ENCODE results near the gene POU2F2. TPM values are rescaled to one million over a fixed set of nuclear protein-coding genes. Genes with fewer than 3 reads are reported as not detected.

POU2F2 gene
- total RNA-seq, 2 experiments from 2014 or later: 43.6 to 62.8 TPM

- intact Hi-C loops (cut with DNase I, micrococcal nuclease): no loop called here
- ChIA-PET POLR2A (no interaction called here), CTCF (interaction anchor here (0.6 to 5.5 kb wide), 8 partner anchors 11 to 1134 kb away, joined by 3 to 35 read pairs (median 3); no protein-coding TSS in a partner anchor)
- H3K4me3 Mint-ChIP-seq: no peak overlapping the region
- no peak overlapping the region for H3K27ac Mint-ChIP-seq
- ATAC-seq (no peak), DNase-seq (no peak)
- no peaks in the 10 kb centered on the region for H3K9me3 Mint-ChIP-seq (ENCODE audit: low read depth)
- no peaks in the 10 kb centered on the region for H3K27me3 Mint-ChIP-seq
- H3K36me3 Mint-ChIP-seq (ENCODE audit: low read depth): peaks cover 5% of the 10 kb centered on the region
- peaks cover 45% of the 10 kb centered on the region for H3K4me1 Mint-ChIP-seq
Measured at GRCh38 chr19:42134535-42135070, 2.4 kb upstream of the POU2F2 start.

DNA sequence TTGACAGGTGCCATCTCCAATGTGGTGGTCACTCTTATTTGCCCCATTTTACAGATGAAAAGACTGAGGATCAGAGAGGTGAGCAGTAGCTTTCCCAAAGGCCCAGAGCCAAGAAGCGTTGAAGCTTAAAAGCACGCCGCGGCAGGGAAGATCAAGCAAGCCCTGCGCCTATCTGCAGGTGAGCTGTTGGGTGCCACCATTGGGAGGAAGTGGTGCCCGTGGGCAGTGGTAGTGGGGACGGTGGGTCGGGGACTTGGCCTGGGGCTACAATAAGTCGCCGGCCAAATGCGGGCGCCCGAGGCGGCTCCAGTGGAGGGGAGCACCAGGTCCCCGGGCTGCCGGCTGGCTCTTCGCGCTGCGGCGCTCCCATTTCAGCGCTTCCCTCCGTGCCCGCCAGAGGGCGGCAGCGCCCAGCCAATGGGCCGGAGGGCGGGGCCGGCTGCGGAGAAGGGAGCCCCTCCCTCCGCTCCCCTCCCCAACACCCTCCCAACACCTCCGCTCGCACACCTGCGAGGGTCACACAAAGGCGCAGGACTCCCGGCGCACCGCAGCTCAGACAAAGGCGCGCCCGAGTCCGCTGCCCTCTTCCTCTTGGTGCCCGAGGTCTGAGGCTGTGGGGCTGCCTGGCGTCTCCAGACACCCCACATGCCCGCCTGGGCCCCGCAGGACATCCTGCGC lies 744 bp upstream of the POU2F2 start:
- intact Hi-C loops (cut with DNase I, micrococcal nuclease): loop anchor here (1.0 to 2.0 kb wide), 19 partner anchors 11 to 300 kb away; partner anchors contain the start of genes DEDD2 (in 2 of the 2), GSK3A (in 2 of the 2), MEGF8 (in 2 of the 2) and PAFAH1B3 (in 1 of the 2)
- CTCF ChIA-PET: interaction anchor here (0.6 to 5.5 kb wide), 21 partner anchors 9 to 317 kb away, joined by 3 to 35 read pairs (median 4); partner anchors contain the start of gene ZNF526
- peaks cover 56% of the 10 kb centered on the region for H3K4me1 Mint-ChIP-seq
- H3K27me3 Mint-ChIP-seq: no peaks in the 10 kb centered on the region
- peak overlapping the region; percentile 81 for H3K4me3 Mint-ChIP-seq
- ATAC-seq: peak; percentile 59
- no peaks in the 10 kb centered on the region for H3K9me3 Mint-ChIP-seq (ENCODE audit: low read depth)
- POLR2A ChIA-PET: no interaction called here
- H3K36me3 Mint-ChIP-seq (ENCODE audit: low read depth): no peaks in the 10 kb centered on the region
- peak; percentile 90 for DNase-seq
- peak overlapping the region; percentile 84 for H3K27ac Mint-ChIP-seq

GRCh38 chr19:42131149-42132029 lies 857 bp downstream of the POU2F2 start:
- H3K4me1 Mint-ChIP-seq: peaks cover 63% of the 10 kb centered on the region
- H3K36me3 Mint-ChIP-seq (ENCODE audit: low read depth): no peaks in the 10 kb centered on the region
- H3K27ac Mint-ChIP-seq: peak overlapping the region; percentile 84
- peak overlapping the region; percentile 81 for H3K4me3 Mint-ChIP-seq
- peak; percentile 48 for ATAC-seq
- H3K27me3 Mint-ChIP-seq: no peaks in the 10 kb centered on the region
- peak; percentile 30 for DNase-seq
- CTCF ChIA-PET: interaction anchor here (0.7 to 5.5 kb wide), 6 partner anchors 7 to 148 kb away, joined by 3 to 35 read pairs (median 19); no protein-coding TSS in a partner anchor
- intact Hi-C loops (cut with DNase I, micrococcal nuclease): loop anchor here (1.0 to 2.0 kb wide), 13 partner anchors 8 to 301 kb away; partner anchors contain the start of genes DEDD2 (in 2 of the 2), GSK3A (in 1 of the 2), MEGF8 (in 1 of the 2) and PAFAH1B3 (in 1 of the 2)
- POLR2A ChIA-PET: no interaction called here
- H3K9me3 Mint-ChIP-seq (ENCODE audit: low read depth): no peaks in the 10 kb centered on the region

DNA sequence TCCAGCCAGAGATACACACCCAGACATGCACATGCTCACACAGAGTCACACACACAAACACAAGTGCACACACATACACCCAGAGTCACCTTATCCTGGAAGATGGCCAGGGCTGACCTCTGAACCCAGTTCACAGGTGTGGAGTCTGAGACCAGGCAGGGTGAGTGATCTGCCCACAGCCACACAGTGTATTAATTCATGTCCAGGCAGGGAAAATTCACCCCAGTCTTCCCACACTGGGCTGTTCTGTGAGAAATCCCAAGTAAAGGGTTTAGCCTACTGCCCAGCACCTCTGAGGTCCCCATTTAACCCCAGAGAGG lies 2.0 kb downstream of the POU2F2 start:
- ATAC-seq: no peak
- intact Hi-C loops (cut with DNase I, micrococcal nuclease): no loop called here
- Mint-ChIP-seq H3K36me3 (ENCODE audit: low read depth) (no peaks in the 10 kb centered on the region), H3K4me3 (peak overlapping the region; percentile 81), H3K27me3 (no peaks in the 10 kb centered on the region), H3K27ac (peak overlapping the region; percentile 85), H3K9me3 (ENCODE audit: low read depth) (no peaks in the 10 kb centered on the region), H3K4me1 (peaks cover 60% of the 10 kb centered on the region)
- POLR2A ChIA-PET: no interaction called here
- CTCF ChIA-PET: no interaction called here
- DNase-seq: no peak

- peaks cover 61% of the 10 kb centered on the region for H3K4me1 Mint-ChIP-seq
Measured at GRCh38 chr19:42129399-42130253, 2.6 kb downstream of the POU2F2 start.

GRCh38 chr19:42126574-42126973 lies 5.7 kb downstream of the POU2F2 start:
- peak overlapping the region; percentile 49 for H3K27ac Mint-ChIP-seq
- H3K27me3 Mint-ChIP-seq: no peaks in the 10 kb centered on the region
- POLR2A ChIA-PET: no interaction called here
- H3K9me3 Mint-ChIP-seq (ENCODE audit: low read depth): no peaks in the 10 kb centered on the region
- H3K4me1 Mint-ChIP-seq: peaks cover 67% of the 10 kb centered on the region
- intact Hi-C loops (cut with DNase I, micrococcal nuclease): no loop called here
- H3K36me3 Mint-ChIP-seq (ENCODE audit: low read depth): peaks cover 22% of the 10 kb centered on the region
- ATAC-seq: no peak
- CTCF ChIA-PET: interaction anchor here (0.8 to 0.9 kb wide), 2 partner anchors 18 to 54 kb away, joined by 3 to 5 read pairs; no protein-coding TSS in a partner anchor
- DNase-seq: no peak
- H3K4me3 Mint-ChIP-seq: no peak overlapping the region

More at GRCh38 chr19:42129399-42130253, 2.6 kb downstream of the POU2F2 start:
- intact Hi-C loops (cut with DNase I, micrococcal nuclease): no loop called here
- ChIA-PET CTCF (interaction anchor here (0.9 to 1.7 kb wide), 2 partner anchors 10 to 21 kb away, joined by 4 to 8 read pairs; no protein-coding TSS in a partner anchor), POLR2A (no interaction called here)
- Mint-ChIP-seq H3K27me3 (no peaks in the 10 kb centered on the region), H3K36me3 (ENCODE audit: low read depth) (peaks cover 4% of the 10 kb centered on the region), H3K27ac (peak overlapping the region; percentile 85), H3K4me3 (peak overlapping the region; percentile 81), H3K9me3 (ENCODE audit: low read depth) (no peaks in the 10 kb centered on the region)
- ATAC-seq (no peak), DNase-seq (no peak)

DNA sequence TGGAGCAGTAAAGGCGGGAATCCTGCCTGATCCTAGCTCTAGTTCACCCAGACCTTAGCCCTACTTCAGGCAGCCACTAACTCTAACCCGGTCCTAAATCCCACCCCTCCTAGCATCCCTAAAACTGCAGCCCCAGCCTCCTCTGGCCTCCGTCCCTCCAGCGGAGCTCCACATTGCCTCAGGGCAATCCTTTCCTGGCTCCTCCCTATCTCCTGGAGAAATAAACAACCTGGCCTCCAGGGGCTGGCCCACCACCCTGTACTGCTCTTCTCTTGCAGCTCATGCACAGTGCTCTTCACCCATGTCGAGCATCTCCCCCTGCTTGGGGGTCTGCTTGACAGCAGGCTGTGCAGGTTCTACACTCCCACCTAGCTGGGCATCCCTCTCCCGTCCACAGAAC lies 6.7 kb downstream of the POU2F2 start:
- H3K36me3 Mint-ChIP-seq (ENCODE audit: low read depth): peaks cover 26% of the 10 kb centered on the region
- peaks cover 69% of the 10 kb centered on the region for H3K4me1 Mint-ChIP-seq
- H3K27me3 Mint-ChIP-seq: no peaks in the 10 kb centered on the region
- POLR2A ChIA-PET: no interaction called here
- H3K27ac Mint-ChIP-seq: no peak overlapping the region
- DNase-seq (no peak), ATAC-seq (no peak)
- no peaks in the 10 kb centered on the region for H3K9me3 Mint-ChIP-seq (ENCODE audit: low read depth)
- intact Hi-C loops (cut with DNase I, micrococcal nuclease): no loop called here
- CTCF ChIA-PET: interaction anchor here (1.8 to 3.4 kb wide), 4 partner anchors 9 to 51 kb away, joined by 5 to 35 read pairs (median 19); partner anchors contain the start of gene POU2F2
- no peak overlapping the region for H3K4me3 Mint-ChIP-seq

DNA sequence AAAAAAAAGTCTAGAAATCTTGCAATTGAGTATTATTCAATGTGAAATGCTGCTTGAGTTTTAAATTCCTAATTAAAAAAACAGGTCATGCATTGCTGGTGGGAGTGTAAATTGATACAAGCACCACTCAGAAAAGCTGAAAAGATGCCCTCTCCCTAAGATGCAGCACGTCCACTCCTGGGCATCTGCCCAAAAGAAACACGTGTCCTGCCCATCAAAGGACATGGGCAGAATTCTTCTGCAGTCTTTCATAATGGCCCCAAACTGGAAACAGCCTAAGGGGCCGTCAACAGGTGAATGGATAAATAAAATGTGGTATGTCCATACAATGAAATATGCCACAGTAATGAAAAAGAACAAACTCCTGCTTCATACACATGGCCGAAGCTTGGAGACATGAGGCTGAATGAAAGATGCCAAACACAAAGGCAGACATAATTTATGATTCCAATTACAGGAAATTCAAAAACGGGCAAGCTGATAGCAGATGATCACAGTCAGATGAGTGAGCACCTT lies 7.8 kb downstream of the POU2F2 start:
- CTCF ChIA-PET: interaction anchor here (0.6 to 3.4 kb wide), 8 partner anchors 10 to 169 kb away, joined by 3 to 35 read pairs (median 7); partner anchors contain the start of gene POU2F2

GRCh38 chr19:42123765-42124164 lies 8.5 kb downstream of the POU2F2 start:
- Mint-ChIP-seq H3K9me3 (ENCODE audit: low read depth) (no peaks in the 10 kb centered on the region), H3K27me3 (no peaks in the 10 kb centered on the region), H3K4me3 (peak overlapping the region; percentile 80), H3K36me3 (ENCODE audit: low read depth) (peaks cover 32% of the 10 kb centered on the region), H3K4me1 (peaks cover 63% of the 10 kb centered on the region), H3K27ac (peak overlapping the region; percentile 94)
- CTCF ChIA-PET: interaction anchor here (0.6 to 3.4 kb wide), 12 partner anchors 10 to 1708 kb away, joined by 3 to 35 read pairs (median 4); partner anchors contain the start of gene POU2F2
- intact Hi-C loops (cut with DNase I, micrococcal nuclease): loop anchor here (1.0 to 5.0 kb wide), 6 partner anchors 8 to 299 kb away; partner anchors contain the start of genes DEDD2 (in 1 of the 2) and GSK3A (in 1 of the 2)
- DNase-seq (no peak), ATAC-seq (no peak)
- POLR2A ChIA-PET: interaction anchor here (0.5 to 0.6 kb wide), 2 partner anchors 161 to 282 kb away, joined by 3 read pairs; no protein-coding TSS in a partner anchor

More for the DNA sequence above, 7.8 kb downstream of the POU2F2 start:
- no peak overlapping the region for H3K4me3 Mint-ChIP-seq
- POLR2A ChIA-PET: interaction anchor here (0.6 kb wide), 1 partner anchor 161 kb away, joined by 3 read pairs; no protein-coding TSS in a partner anchor
- peaks cover 28% of the 10 kb centered on the region for H3K36me3 Mint-ChIP-seq (ENCODE audit: low read depth)
- H3K9me3 Mint-ChIP-seq (ENCODE audit: low read depth): no peaks in the 10 kb centered on the region
- peaks cover 64% of the 10 kb centered on the region for H3K4me1 Mint-ChIP-seq
- no peaks in the 10 kb centered on the region for H3K27me3 Mint-ChIP-seq
- ATAC-seq (no peak), DNase-seq (no peak)
- intact Hi-C loops (cut with DNase I, micrococcal nuclease): loop anchor here (5.0 kb wide), 2 partner anchors 252 to 273 kb away; no protein-coding TSS in a partner anchor
- peak overlapping the region; percentile 34 for H3K27ac Mint-ChIP-seq

Measured in activated CD4-positive, alpha-beta T cell treated with anti-CD3 and anti-CD28 coated beads for 36 hours (primary cell).